B cell (primary cell): Measurements from ENCODE around the gene MLLT6. TPM values are rescaled to one million over a fixed set of nuclear protein-coding genes. Genes with fewer than 3 reads are reported as not detected.

Experiments used
- ATAC-seq: fragments of 200-7000 bp; cut with Tn5 transposase; one replicate; pipeline ENCODE4 v1.10.0; 2021; ENCODE audit warnings: low read depth, mild to moderate bottlenecking, moderate number of reproducible peaks, moderate library complexity
- CTCF ChIA-PET: fragments of 350-600 bp; sonication (Branson Sonifier 250); formaldehyde crosslinking; loops from one replicate; lab custom pipeline; 2021; ENCODE audit warnings: antibody characterized with exemption, inconsistent platforms; lab: Charles Lee
- POLR2A ChIA-PET: fragments of 350-600 bp; sonication (Branson Sonifier 250); formaldehyde crosslinking; loops from one replicate; lab custom pipeline; 2021; ENCODE audit warnings: antibody characterized with exemption; lab: Charles Lee
- DNase-seq: peaks from one replicate; pipeline ENCODE4 v3.0.0; 2013
- H2AFZ ChIP-seq: 2 replicates; pipeline ENCODE4 v1.6.1; 2012; ENCODE audit warnings: mild to moderate bottlenecking, low read depth, low read length; ENCODE audit not compliant: insufficient read depth, poor library complexity, severe bottlenecking
- H3K27ac ChIP-seq, 2 donors: 1 replicate in 1 of 2; 2 replicates in 1 of 2; pipeline ENCODE4 v1.5.1; 2012 to 2013; ENCODE audit warnings: low read length in 2 of 2, mild to moderate bottlenecking in 2 of 2, moderate library complexity in 1 of 2
- H3K27me3 ChIP-seq, 4 experiments: fragments of 200-600 bp in 1 of 4; sonication (generic) in 1 of 4; replicated peaks in 1 of 4; 1 replicate in 2 of 4; 2 replicates in 2 of 4; pipeline versions ENCODE4 v1.6.1 to v1.7.0; 2013 to 2016; ENCODE audit warnings: low read length in 3 of 4, mild to moderate bottlenecking in 2 of 4, mixed read lengths in 1 of 4, moderate library complexity in 1 of 4; ENCODE audit not compliant: insufficient read depth in 4 of 4, control insufficient read depth in 3 of 4; ENCODE audit errors: control extremely low read depth in 1 of 4
- H3K36me3 ChIP-seq, 2 experiments: replicated peaks in 1 of 2; 1 replicate in 1 of 2; 2 replicates in 1 of 2; pipeline versions ENCODE4 v1.6.1 to v1.7.1; 2013; ENCODE audit warnings: low read length in 1 of 2; ENCODE audit not compliant: insufficient read depth in 2 of 2, control insufficient read depth in 1 of 2; ENCODE audit errors: control extremely low read depth in 1 of 2, extremely low read depth in 1 of 2
- H3K4me1 ChIP-seq, 2 donors: fragments of 200-600 bp in 1 of 2; sonication (generic) in 1 of 2; 1 replicate in 1 of 2; 2 replicates in 1 of 2; pipeline versions ENCODE4 v1.5.1 to v1.6.1; 2013 to 2017; ENCODE audit warnings: low read length in 2 of 2; ENCODE audit not compliant: control insufficient read depth in 2 of 2, insufficient read depth in 2 of 2
- H3K4me2 ChIP-seq: replicated peaks from 2 replicates; pipeline ENCODE3; 2012; ENCODE audit warnings: mild to moderate bottlenecking, low read depth, low read length; ENCODE audit not compliant: poor library complexity, severe bottlenecking
- H3K4me3 ChIP-seq, 5 experiments: fragments of 200-600 bp in 1 of 5; sonication (generic) in 1 of 5; 1 replicate in 3 of 5; 2 replicates in 2 of 5; pipeline versions ENCODE4 v1.5.1 to v1.7.0; 2011 to 2016; ENCODE audit warnings: low read length in 4 of 5, mild to moderate bottlenecking in 4 of 5, low read depth in 2 of 5, control low read depth in 1 of 5, moderate library complexity in 1 of 5; ENCODE audit not compliant: insufficient read depth in 1 of 5; ENCODE audit errors: control extremely low read depth in 1 of 5, extremely low read depth in 1 of 5
- H3K79me2 ChIP-seq: fragments of 200-600 bp; sonication (generic); one replicate; pipeline ENCODE4 v1.6.0; 2016; ENCODE audit warnings: low read length; ENCODE audit not compliant: control insufficient read depth, insufficient read depth
- H3K9ac ChIP-seq: fragments of 200-600 bp; sonication (generic); 2 replicates; pipeline ENCODE4 v1.6.1; 2017; ENCODE audit warnings: mild to moderate bottlenecking, low read length, moderate library complexity
- H3K9me3 ChIP-seq, 3 donors: one replicate each; pipeline versions ENCODE4 v1.6.1 to v1.7.1; 2013; ENCODE audit warnings: low read length in 2 of 3; ENCODE audit not compliant: control insufficient read depth in 2 of 3, insufficient read depth in 1 of 3; ENCODE audit errors: control extremely low read depth in 1 of 3
- H4K20me1 ChIP-seq: 2 replicates; pipeline ENCODE4 v1.6.0; 2012; ENCODE audit warnings: mild to moderate bottlenecking, low read length; ENCODE audit not compliant: insufficient read depth, control insufficient read depth, poor library complexity, severe bottlenecking
- H3K27ac Mint-ChIP-seq: one replicate; pipeline ENCODE4 v1.8.0; 2021; ENCODE audit warnings: mixed read lengths
- H3K27me3 Mint-ChIP-seq: one replicate; pipeline ENCODE4 v1.8.0; 2021; ENCODE audit warnings: mixed read lengths
- H3K4me1 Mint-ChIP-seq: one replicate; pipeline ENCODE4 v1.8.0; 2021; ENCODE audit warnings: mixed read lengths
- H3K4me3 Mint-ChIP-seq: one replicate; pipeline ENCODE4 v1.8.0; 2021; ENCODE audit warnings: mixed read lengths
- H3K9me3 Mint-ChIP-seq: one replicate; pipeline ENCODE4 v1.8.0; 2022; ENCODE audit warnings: mixed read lengths; ENCODE audit not compliant: insufficient read depth
- EZH2 ChIP-seq: IDR thresholded peaks from 2 replicates; pipeline ENCODE4 v1.6.1; 2012; ENCODE audit warnings: borderline replicate concordance, low read depth, mild to moderate bottlenecking, moderate library complexity, low read length; ENCODE audit not compliant: insufficient read depth, poor library complexity, severe bottlenecking
- WGBS: methylation state at CpG from one replicate; pipeline ENCODE4 v1.1.5; 2013; ENCODE audit warnings: missing lambda C conversion rate; ENCODE audit not compliant: insufficient coverage; 5-methylcytosine and 5-hydroxymethylcytosine counted together
- intact Hi-C: fragments of 100-400 bp; cut with micrococcal nuclease; formaldehyde crosslinking; loops from one replicate; pipeline ENCODE4 v1.10.0; 2022
- polyA plus RNA-seq: library from polyadenylated mRNA; depleted of rRNA; stranded (reverse); fragments of >200 nt; gene quantifications from 2 replicates; pipeline ENCODE4 v1.2.3, GENCODE V29; 2012
- total RNA-seq, 2 donors: library from RNA; stranded (reverse); fragments of 120-200 nt in 1 of 2; gene quantifications; 1 replicate in 1 of 2; 2 replicates in 1 of 2; pipeline versions ENCODE4 v1.2.3 to v1.2.4, GENCODE V29; 2013 to 2022
- TF ChIP-seq, protein P1 (sequence below): fragments of 200-600 bp; IDR thresholded peaks from one replicate; pipeline ENCODE4 v1.8.0; 2022; ENCODE audit warnings: antibody characterized with exemption, mild to moderate bottlenecking

The MLLT6 gene
- total and polyA plus RNA-seq, 2 donors (not counting 1 experiment from before 2014, with no cell fraction given), result 165 to 288 TPM

DNA sequence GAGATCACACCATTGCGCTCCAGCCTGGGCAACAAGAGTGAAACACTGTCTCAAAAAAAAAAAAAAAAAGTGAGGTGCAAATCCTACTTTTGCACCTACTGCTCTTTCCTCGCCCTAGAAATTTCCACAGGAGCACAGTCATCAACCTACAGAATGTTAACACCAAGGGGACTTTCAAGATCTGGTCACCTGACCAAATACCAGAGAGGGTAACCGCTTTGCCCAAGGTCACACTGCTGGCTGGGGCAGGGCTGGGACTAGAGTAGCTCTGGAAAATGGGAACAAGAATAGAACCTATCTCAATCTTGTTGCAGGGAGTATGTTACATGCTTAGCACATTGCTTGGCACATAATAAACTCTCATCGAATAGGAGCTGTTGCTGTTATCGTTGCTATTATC is 6.3 kb upstream of the MLLT6 start:
- Mint-ChIP-seq H3K9me3 (no peaks in the 10 kb centered on the region), H3K27me3 (no peaks in the 10 kb centered on the region), H3K4me1 (peaks cover 34% of the 10 kb centered on the region), H3K4me3 (no peak overlapping the region), H3K27ac (no peak overlapping the region)
- Histone ChIP-seq H3K79me2 (no peaks in the 10 kb centered on the region), H3K27me3 (no peaks in the 10 kb centered on the region), H3K9ac (no peak overlapping the region), H3K4me3 (no peak overlapping the region), H3K4me2 (no peak overlapping the region), H2AFZ (no peak overlapping the region), H3K4me1 (peaks cover 9 to 25% of the 10 kb centered on the region in 2 donors), H3K9me3 (no peaks in the 10 kb centered on the region), H3K36me3 (no peaks in the 10 kb centered on the region), H3K27ac (no peak overlapping the region), H4K20me1 (no peaks in the 10 kb centered on the region)
- POLR2A ChIA-PET, result interaction anchor here (0.7 kb wide), 1 partner anchor 96 kb away, joined by 3 read pairs; no protein-coding TSS in a partner anchor
- no peak for ATAC-seq
- DNase-seq, result no peak
- intact Hi-C loops, result no loop called here
- 96% methylated on average over 2 of the region's 5 CpGs for WGBS
- TF ChIP-seq, protein P1, sequence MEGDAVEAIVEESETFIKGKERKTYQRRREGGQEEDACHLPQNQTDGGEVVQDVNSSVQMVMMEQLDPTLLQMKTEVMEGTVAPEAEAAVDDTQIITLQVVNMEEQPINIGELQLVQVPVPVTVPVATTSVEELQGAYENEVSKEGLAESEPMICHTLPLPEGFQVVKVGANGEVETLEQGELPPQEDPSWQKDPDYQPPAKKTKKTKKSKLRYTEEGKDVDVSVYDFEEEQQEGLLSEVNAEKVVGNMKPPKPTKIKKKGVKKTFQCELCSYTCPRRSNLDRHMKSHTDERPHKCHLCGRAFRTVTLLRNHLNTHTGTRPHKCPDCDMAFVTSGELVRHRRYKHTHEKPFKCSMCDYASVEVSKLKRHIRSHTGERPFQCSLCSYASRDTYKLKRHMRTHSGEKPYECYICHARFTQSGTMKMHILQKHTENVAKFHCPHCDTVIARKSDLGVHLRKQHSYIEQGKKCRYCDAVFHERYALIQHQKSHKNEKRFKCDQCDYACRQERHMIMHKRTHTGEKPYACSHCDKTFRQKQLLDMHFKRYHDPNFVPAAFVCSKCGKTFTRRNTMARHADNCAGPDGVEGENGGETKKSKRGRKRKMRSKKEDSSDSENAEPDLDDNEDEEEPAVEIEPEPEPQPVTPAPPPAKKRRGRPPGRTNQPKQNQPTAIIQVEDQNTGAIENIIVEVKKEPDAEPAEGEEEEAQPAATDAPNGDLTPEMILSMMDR, result no peak
- no peak for TF ChIP-seq EZH2
- CTCF ChIA-PET, result interaction anchor here (1.1 to 2.1 kb wide), 2 partner anchors 22 to 36 kb away, joined by 3 to 7 read pairs; no protein-coding TSS in a partner anchor

DNA sequence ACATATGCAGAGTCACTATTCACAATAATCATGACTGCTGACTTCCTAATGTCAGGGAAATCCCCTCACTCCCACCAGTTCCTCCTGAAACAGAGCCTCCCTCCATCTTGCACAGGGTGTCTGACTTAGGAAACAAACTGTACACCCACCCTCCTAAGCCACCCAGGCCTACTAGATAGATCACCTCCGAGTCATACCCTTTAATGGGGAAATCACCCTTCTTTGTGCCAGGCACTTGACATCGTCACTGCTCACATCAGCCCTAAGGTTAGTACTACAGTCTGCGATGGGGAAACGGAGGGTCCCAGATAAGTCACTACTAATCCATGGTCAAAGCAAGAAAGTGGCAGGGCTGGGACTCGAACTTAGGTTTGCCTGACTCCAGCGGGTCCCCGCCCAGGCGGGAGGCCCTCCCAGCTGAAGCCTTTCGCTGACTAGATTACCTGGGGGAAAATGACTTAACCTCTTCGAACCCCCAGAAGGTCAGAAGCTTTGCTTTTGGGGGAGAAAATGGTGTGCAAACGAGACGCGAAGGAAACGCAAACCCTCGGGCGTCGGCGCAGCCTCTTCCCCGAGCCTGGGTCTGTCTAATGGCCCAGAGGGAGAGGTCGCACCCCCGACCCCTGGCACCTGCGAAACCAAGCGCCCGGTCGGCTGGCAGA is 3.4 kb upstream of the MLLT6 start:
- WGBS, result 0% methylated on average over 20 of the region's 25 CpGs
- H3K27ac Mint-ChIP-seq, result peak overlapping the region; percentile 92

More for the DNA sequence above, 3.4 kb upstream of the MLLT6 start:
- Histone ChIP-seq H3K9me3 (no peaks in the 10 kb centered on the region), H3K79me2 (peaks cover 14% of the 10 kb centered on the region), H2AFZ (peak overlapping the region; percentile 91), H3K27me3 (no peaks in the 10 kb centered on the region), H3K27ac (peak overlapping the region; percentile 91 to 97), H4K20me1 (peaks cover 9% of the 10 kb centered on the region), H3K9ac (peak overlapping the region; percentile 94), H3K36me3 (no peaks in the 10 kb centered on the region), H3K4me1 (peaks cover 10 to 44% of the 10 kb centered on the region in 2 donors), H3K4me2 (peak overlapping the region; percentile 98), H3K4me3 (peak overlapping the region; percentile 55 to 95 (median 93))
- DNase-seq (peak; percentile 90), ATAC-seq (peak; percentile 29)
- CTCF ChIA-PET, result interaction anchor here (1.0 to 3.0 kb wide), 3 partner anchors 27 to 144 kb away, joined by 3 to 13 read pairs (median 4); no protein-coding TSS in a partner anchor
- H3K27me3 Mint-ChIP-seq, result no peaks in the 10 kb centered on the region
- peak overlapping the region; percentile 90 for H3K4me3 Mint-ChIP-seq
- H3K9me3 Mint-ChIP-seq, result no peaks in the 10 kb centered on the region
- intact Hi-C loops, result loop anchor here (1.0 to 2.0 kb wide), 4 partner anchors 24 to 99 kb away; partner anchors contain the start of genes CISD3 and PSMB3
- TF ChIP-seq EZH2, result no peak
- TF ChIP-seq, protein P1, result no peak
- POLR2A ChIA-PET, result interaction anchor here (0.9 to 1.5 kb wide), 2 partner anchors 25 to 27 kb away, joined by 3 to 9 read pairs; no protein-coding TSS in a partner anchor
- H3K4me1 Mint-ChIP-seq, result peaks cover 48% of the 10 kb centered on the region
